Retinal pigment epithelial cell (primary cell): ENCODE results near the gene C2orf42.
"Not testable (repeated sequence)": the region's sequence is repeated elsewhere in the genome, so short reads cannot be mapped to it uniquely, and the experiment has no call there.

Source experiments
- DNase-seq: peaks from one replicate; pipeline ENCODE4 v3.0.0-alpha.2; 2010; ENCODE audit warnings: low read depth
- H3K4me3 ChIP-seq: 2 replicates; pipeline ENCODE4 v1.5.1; 2011; ENCODE audit warnings: mild to moderate bottlenecking, low read length, control low read depth, moderate library complexity
- CTCF ChIP-seq: conservative IDR thresholded peaks from 2 replicates; pipeline ENCODE4 v1.5.1; 2011; ENCODE audit warnings: low read depth, low read length, control low read depth, inconsistent platforms

The C2orf42 gene

GRCh38 chr2:70116936-70117552, 73.8 kb downstream of the C2orf42 start:
- no peak for DNase-seq
- no peak overlapping the region for H3K4me3 ChIP-seq
- TF ChIP-seq CTCF: no peak

- no peak for TF ChIP-seq CTCF
- DNase-seq: no peak
- H3K4me3 ChIP-seq: no peak overlapping the region
These were observed 75.0 kb downstream of the C2orf42 start for GRCh38 chr2:70115646-70116442.

DNA sequence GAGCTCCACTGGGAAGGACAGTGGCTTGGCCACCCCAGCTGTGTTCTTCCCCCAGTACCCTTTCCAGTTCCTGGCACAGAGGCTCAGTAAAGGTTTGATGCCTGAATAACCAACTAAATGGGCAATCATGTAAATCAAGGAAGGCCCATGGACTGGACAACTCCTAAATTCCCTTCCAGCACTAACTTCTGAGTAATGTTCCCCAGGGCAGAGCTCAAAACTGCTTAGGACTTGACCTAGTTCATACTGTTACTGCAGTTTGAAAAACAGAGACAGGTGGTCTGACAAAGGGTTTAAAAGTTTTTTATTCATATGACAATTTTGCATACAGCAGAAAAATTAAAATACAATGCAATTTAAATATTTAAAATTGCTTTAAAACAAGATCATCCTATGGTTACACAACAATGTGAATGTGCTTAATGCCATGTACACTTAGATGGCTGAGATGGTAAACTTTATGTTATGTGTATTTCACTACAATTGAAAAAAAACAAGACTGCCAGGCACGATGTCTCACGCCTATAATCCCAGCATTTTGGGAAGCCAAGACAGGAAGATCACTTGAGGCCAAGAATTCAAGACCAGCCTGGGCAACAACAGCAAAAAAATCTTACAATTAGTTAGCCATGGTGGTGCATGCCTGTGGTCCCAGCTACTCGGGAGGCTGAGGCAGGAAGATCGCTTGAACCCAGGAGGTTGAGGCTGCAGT, 77.3 kb downstream of the C2orf42 start:
- H3K4me3 ChIP-seq: no peak overlapping the region
- DNase-seq: no peak
- no peak for TF ChIP-seq CTCF

GRCh38 chr2:70111752-70112591, 78.8 kb downstream of the C2orf42 start:
- H3K4me3 ChIP-seq: no peak overlapping the region
- TF ChIP-seq CTCF: no peak
- DNase-seq: no peak

GRCh38 chr2:70110397-70110796, 80.4 kb downstream of the C2orf42 start:
- not testable (repeated sequence) for H3K4me3 ChIP-seq, DNase-seq

GRCh38 chr2:70106138-70106537, 84.7 kb downstream of the C2orf42 start:
- H3K4me3 ChIP-seq, DNase-seq: not testable (repeated sequence)

DNA sequence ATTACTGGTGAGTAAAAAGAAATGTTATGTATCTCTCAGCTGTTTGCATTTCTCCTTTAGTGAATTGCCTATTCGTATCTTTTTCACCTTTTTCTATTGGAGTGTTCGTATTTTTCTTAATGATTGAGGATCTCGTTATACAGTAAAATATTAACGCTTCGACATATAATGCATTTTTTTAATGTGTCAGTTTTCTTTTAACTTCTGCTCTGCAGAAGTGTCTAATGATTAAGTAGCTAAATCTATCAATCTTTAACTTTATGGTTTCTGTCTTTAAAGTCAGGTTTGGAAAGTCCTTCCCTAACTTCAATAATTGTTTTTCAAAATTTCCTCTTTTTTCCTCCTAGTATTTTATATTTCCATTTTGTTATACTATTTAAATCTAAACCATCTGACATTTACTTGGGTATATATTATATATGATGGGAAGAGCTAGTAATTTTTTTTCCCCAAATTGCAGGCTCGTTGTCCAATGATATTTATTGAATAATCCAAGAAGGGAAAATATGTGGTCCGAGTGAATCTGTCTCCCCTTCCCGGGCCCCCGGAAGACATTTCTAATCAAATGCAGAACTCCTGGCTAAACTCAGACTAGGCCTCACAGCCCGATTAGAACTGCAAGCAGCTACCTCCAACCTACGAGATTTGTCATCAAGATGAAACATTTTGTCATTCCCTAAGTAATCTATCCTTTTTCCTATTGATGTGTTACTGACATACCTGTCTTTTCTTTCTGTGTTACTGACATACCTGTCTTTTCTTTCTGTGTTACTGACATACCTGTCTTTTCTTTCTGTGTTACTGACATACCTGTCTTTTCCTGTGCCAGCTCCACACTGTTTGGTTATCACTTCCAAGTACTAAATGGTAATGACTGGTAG, 86.3 kb downstream of the C2orf42 start:
- TF ChIP-seq CTCF: no peak
- DNase-seq: no peak
- H3K4me3 ChIP-seq: no peak overlapping the region
